Measurements from ENCODE around the gene DBP. TPM values are rescaled to one million over a fixed set of nuclear protein-coding genes. Genes with fewer than 3 reads are reported as not detected.
A peak's percentile ranks its signal among the peaks of the same experiment; 100 is the strongest.

DBP gene
- total RNA-seq, 2 donors from 2014 or later, result 14.3 to 52.7 TPM

DNA sequence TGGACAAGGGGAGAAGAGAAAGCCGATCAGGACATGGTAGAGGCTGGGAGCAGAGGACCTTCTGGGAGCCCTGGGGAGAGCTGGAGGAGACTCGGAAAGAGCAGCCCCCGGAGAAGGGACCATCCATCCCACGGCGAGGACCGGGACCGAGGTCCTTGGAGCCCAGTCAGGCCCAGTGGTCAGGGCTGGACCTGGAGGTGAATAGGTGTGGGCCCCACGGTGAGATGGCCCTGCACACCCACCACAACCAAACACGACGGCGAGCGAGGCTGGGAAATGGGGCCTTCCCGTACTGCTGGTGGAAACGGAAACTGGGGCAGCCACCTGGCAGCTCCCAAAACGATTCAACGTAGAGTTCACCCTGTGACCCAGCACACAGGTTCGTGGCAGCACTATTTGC lies 39.3 kb upstream of the DBP start:
- Histone ChIP-seq H3K27ac (no peak overlapping the region), H3K36me3 (no peaks in the 10 kb centered on the region), H3K4me3 (no peak overlapping the region), H3K27me3 (replicated peaks; ENCODE audit: insufficient read depth) (no peaks in the 10 kb centered on the region), H3K4me1 (replicated peaks) (no peaks in the 10 kb centered on the region), H3K9me3 (no peaks in the 10 kb centered on the region)
- no peak for DNase-seq (ENCODE audit: low spot score)
- TF ChIP-seq POLR2AphosphoS5 (IDR thresholded peaks at IDR 0.05) (no peak), POLR2A (IDR thresholded peaks at IDR 0.05) (no peak)
- TF ChIP-seq, protein P1, sequence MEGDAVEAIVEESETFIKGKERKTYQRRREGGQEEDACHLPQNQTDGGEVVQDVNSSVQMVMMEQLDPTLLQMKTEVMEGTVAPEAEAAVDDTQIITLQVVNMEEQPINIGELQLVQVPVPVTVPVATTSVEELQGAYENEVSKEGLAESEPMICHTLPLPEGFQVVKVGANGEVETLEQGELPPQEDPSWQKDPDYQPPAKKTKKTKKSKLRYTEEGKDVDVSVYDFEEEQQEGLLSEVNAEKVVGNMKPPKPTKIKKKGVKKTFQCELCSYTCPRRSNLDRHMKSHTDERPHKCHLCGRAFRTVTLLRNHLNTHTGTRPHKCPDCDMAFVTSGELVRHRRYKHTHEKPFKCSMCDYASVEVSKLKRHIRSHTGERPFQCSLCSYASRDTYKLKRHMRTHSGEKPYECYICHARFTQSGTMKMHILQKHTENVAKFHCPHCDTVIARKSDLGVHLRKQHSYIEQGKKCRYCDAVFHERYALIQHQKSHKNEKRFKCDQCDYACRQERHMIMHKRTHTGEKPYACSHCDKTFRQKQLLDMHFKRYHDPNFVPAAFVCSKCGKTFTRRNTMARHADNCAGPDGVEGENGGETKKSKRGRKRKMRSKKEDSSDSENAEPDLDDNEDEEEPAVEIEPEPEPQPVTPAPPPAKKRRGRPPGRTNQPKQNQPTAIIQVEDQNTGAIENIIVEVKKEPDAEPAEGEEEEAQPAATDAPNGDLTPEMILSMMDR (IDR thresholded peaks at IDR 0.05), result no peak
- WGBS, result 89% methylated on average over 17 of the region's 17 CpGs
- intact Hi-C loops (cut with DNase I), result loop anchor here (10.0 kb wide), 1 partner anchor 58 kb away; no protein-coding TSS in a partner anchor

DNA sequence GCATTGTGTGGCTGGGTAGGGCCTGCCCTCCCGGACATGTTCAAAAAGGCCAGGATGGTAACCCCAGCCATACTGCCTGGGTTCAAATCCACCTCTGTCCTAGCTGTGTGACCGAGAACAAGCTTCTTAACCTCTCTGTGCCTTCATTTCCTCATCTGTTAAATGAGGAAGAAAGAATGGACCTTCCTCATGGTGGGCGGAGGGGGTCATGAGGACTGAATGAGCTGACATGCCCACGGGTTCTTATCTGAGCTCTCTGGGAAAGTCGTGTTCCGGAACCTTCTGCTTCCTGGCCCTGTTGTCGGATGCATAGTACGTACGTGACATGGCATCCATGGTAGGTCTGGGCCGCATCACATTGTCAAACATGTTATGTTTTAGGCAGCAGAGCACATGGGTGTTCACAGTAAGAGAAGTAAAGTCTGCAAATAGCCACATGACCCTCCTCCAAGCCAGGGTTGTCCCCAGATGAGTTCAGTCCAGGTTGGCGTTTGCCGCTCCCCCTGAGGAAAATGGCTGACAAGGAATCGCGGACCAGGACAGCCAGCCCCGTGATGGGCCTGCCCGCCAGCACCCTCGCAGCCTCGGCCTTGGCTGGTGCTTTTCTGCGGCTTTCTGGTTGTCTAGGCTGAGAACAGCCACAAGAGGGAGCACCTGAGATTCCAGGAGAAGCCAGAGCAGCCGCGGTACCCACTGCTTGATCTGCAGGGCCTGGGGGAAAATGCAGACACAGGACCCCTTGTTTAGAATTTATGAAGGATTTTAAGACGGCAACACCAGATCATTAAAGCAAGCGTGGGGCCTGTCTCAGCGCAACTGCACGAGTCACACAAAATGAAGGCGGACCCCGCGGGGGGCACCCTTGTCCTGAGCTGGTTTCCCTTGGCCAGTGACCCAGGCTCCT lies 38.0 kb upstream of the DBP start:
- Histone ChIP-seq H3K4me3 (no peak overlapping the region), H3K9me3 (no peaks in the 10 kb centered on the region), H3K4me1 (replicated peaks) (no peaks in the 10 kb centered on the region), H3K36me3 (no peaks in the 10 kb centered on the region), H3K27ac (no peak overlapping the region), H3K27me3 (replicated peaks; ENCODE audit: insufficient read depth) (no peaks in the 10 kb centered on the region)
- TF ChIP-seq, protein P1 (IDR thresholded peaks at IDR 0.05), result peak; percentile 74 to 90 (median 84)
- TF ChIP-seq POLR2AphosphoS5 (IDR thresholded peaks at IDR 0.05) (peak; percentile 59), POLR2A (IDR thresholded peaks at IDR 0.05) (no peak)
- WGBS, result 37% methylated on average over 28 of the region's 28 CpGs
- intact Hi-C loops (cut with DNase I), result loop anchor here (10.0 kb wide), 1 partner anchor 60 kb away; no protein-coding TSS in a partner anchor
- peak; percentile 84 for DNase-seq (ENCODE audit: low spot score)

DNA sequence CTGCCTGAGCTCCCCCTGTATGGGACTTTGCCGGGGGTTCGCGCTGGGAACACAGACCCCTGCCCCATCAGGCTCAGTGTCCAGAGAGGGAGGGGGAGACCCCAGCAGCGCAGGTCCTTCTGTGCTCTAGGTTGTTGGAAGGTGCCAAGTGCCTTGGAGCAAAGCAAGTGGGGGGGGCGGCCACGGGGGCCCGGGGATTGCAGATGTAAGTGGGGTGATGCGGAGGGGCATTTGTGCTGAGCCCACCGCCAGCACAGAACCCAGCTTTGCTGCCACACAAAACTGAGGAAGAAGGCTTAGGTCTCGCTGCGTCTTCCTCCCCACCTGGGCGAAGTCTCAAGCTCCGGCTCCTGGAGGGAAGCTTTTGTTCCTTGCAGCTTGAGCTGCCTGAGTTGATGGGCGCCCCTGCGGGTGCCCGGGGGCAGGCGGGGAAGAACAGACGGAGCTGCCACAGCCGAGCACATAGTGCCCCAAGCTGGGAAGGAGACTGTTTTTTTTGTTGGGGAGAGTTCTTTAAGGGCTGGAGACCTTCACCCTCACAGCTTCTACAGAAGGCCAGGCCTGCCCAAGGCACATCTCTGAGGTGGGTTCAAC lies 37.1 kb upstream of the DBP start:
- no peak for DNase-seq (ENCODE audit: low spot score)
- Histone ChIP-seq H3K36me3 (no peaks in the 10 kb centered on the region), H3K9me3 (no peaks in the 10 kb centered on the region), H3K27ac (no peak overlapping the region), H3K27me3 (replicated peaks; ENCODE audit: insufficient read depth) (no peaks in the 10 kb centered on the region), H3K4me1 (replicated peaks) (no peaks in the 10 kb centered on the region), H3K4me3 (no peak overlapping the region)
- intact Hi-C loops (cut with DNase I), result loop anchor here (10.0 kb wide), 1 partner anchor 60 kb away; no protein-coding TSS in a partner anchor
- TF ChIP-seq, protein P1 (IDR thresholded peaks at IDR 0.05), result no peak
- TF ChIP-seq POLR2A (IDR thresholded peaks at IDR 0.05), result no peak
- TF ChIP-seq POLR2AphosphoS5 (IDR thresholded peaks at IDR 0.05), result no peak
- 88% methylated on average over 19 of the region's 19 CpGs for WGBS

DNA sequence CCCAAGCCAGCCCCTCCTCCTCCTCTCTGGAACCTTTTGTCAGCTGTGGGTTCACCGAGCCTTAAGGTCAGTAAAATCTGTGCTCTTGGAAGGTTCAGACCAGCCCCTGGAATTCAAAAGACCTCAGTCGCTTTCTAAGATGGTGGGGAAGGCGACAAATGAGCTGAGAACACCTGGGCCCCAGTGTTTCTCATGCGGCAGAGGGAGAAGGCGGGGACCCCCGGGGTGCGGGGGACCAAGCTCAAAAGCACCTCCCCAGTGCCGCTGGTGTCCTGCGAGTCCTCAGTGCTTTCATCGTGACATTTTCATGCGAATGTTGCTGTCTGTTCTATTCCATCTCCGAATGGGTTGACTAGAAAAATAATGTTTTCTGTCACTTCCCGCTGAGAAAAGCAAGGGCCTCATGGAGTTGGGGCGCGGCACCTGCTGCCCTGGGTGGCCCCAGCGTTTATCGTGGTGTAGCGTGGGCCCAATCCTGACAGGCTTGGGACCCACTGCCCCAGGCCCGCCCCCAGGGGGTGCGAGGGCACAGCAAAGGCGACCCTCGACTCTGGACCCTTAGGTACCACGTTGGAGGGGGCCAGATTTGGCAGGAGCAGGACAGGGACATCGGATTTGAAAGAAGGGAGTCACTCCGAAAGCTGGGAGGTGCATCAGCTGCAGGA lies 36.4 kb upstream of the DBP start:
- no peak overlapping the region for H3K27ac ChIP-seq
- intact Hi-C loops (cut with DNase I), result loop anchor here (10.0 kb wide), 1 partner anchor 61 kb away; no protein-coding TSS in a partner anchor
- 81% methylated on average over 25 of the region's 25 CpGs for WGBS
- DNase-seq (ENCODE audit: low spot score), result no peak
- no peaks in the 10 kb centered on the region for H3K4me1 ChIP-seq (replicated peaks)
- H3K27me3 ChIP-seq (replicated peaks; ENCODE audit: insufficient read depth), result no peaks in the 10 kb centered on the region
- no peaks in the 10 kb centered on the region for H3K9me3 ChIP-seq
- no peaks in the 10 kb centered on the region for H3K36me3 ChIP-seq
- H3K4me3 ChIP-seq, result no peak overlapping the region
- TF ChIP-seq, protein P1 (IDR thresholded peaks at IDR 0.05), result no peak
- TF ChIP-seq POLR2AphosphoS5 (IDR thresholded peaks at IDR 0.05) (no peak), POLR2A (IDR thresholded peaks at IDR 0.05) (no peak)

Data from prostate gland (tissue), 2 donors.